K562 (cell line): ENCODE measurements around the gene PRTN3. TPM values are rescaled to one million over a fixed set of nuclear protein-coding genes. Genes with fewer than 3 reads are reported as not detected.

ENCODE experiments used
- ARHGAP35 ChIP-seq: fragments of 450-650 bp; IDR thresholded peaks from 2 replicates; pipeline ENCODE4 v1.6.1; 2018; ENCODE audit not compliant: partially characterized antibody
- CAMTA2 ChIP-seq: fragments of 250-450 bp; sonication (Bioruptor Pico); conservative IDR thresholded peaks from 2 replicates; pipeline ENCODE4 v1.5.1; 2022
- E2F3 ChIP-seq: fragments of 250-450 bp; sonication (Bioruptor Pico); IDR thresholded peaks from 2 replicates; pipeline ENCODE4 v1.4.0; 2020; ENCODE audit warnings: mild to moderate bottlenecking
- EWSR1 ChIP-seq: fragments of 450-650 bp; IDR thresholded peaks from 2 replicates; pipeline ENCODE4 v1.6.1; 2018; ENCODE audit warnings: borderline replicate concordance, mild to moderate bottlenecking, low read depth, moderate library complexity; ENCODE audit not compliant: partially characterized antibody
- NEUROD1 ChIP-seq: fragments of 150-350 bp; IDR thresholded peaks from 2 replicates; pipeline ENCODE4 v1.6.1; 2014; ENCODE audit warnings: borderline replicate concordance, low read length, low read depth; ENCODE audit not compliant: partially characterized antibody
- NFIC ChIP-seq: fragments of 450-650 bp; IDR thresholded peaks from 2 replicates; pipeline ENCODE4 v1.6.1; 2017; ENCODE audit warnings: mild to moderate bottlenecking, inconsistent platforms
- NONO ChIP-seq, 2 experiments: fragments of 200-400 bp in 1 of 2; fragments of 450-650 bp in 1 of 2; formaldehyde crosslinking in 1 of 2; IDR thresholded peaks; 2 replicates each; pipeline ENCODE4 v1.6.1; 2017; ENCODE audit warnings: low read depth in 2 of 2, mild to moderate bottlenecking in 2 of 2, moderate library complexity in 2 of 2, low read length in 1 of 2
- POLR2G ChIP-seq: fragments of 200-400 bp; formaldehyde crosslinking; IDR thresholded peaks from 2 replicates; pipeline ENCODE4 v1.6.1; 2017; ENCODE audit warnings: low read depth, mild to moderate bottlenecking, antibody characterized with exemption, low read length, moderate library complexity
- POLR2H ChIP-seq: IDR thresholded peaks from 2 replicates; pipeline ENCODE4 v1.6.1; 2016; ENCODE audit warnings: missing genetic modification characterization, low read depth, mild to moderate bottlenecking, control low read depth, missing compliant biosample characterization, moderate library complexity
- RBM34 ChIP-seq: fragments of 200-400 bp; formaldehyde crosslinking; IDR thresholded peaks from 2 replicates; pipeline ENCODE4 v1.6.1; 2018; ENCODE audit warnings: low read length, borderline replicate concordance; ENCODE audit not compliant: insufficient read depth
- TARDBP ChIP-seq: fragments of 450-650 bp; IDR thresholded peaks from 2 replicates; pipeline ENCODE4 v1.6.1; 2016
- ZNF12 ChIP-seq: sonication (generic); formaldehyde crosslinking; IDR thresholded peaks from 2 replicates; pipeline ENCODE4 v1.4.0; 2020; ENCODE audit warnings: mild to moderate bottlenecking, missing genetic modification reagents
- microRNA counts: library from miRNA; unstranded; fragments of <30 nt; microRNA quantifications from one replicate; lab custom pipeline; 2016
- microRNA-seq: library from miRNA; unstranded; fragments of <30 nt; microRNA quantifications from one replicate; pipeline ENCODE4, GENCODE V29; 2018; ENCODE audit warnings: borderline microRNAs expressed
- polyA plus RNA-seq, 8 experiments: library from polyadenylated mRNA; depleted of rRNA in 4 of 8; stranded (reverse) in 5 of 8; unstranded in 3 of 8; fragments of >200 nt; fragmentation: Nextera tagmentation in 2 of 8; fragmentation: Illumina TruSeq in 1 of 8; extraction: Ambion mirVana in 2 of 8; extraction: Trizol in 1 of 8; gene quantifications; 2 replicates each; pipeline versions ENCODE4 v1.2.1 to v1.2.3, GENCODE V29; 2011 to 2014; ENCODE audit warnings: inconsistent platforms in 1 of 8, missing spikeins in 1 of 8
- small RNA-seq: library from RNA; depleted of rRNA; stranded (forward); fragments of <200 nt; gene quantifications from one replicate; pipeline ENCODE3, GENCODE V24; 2014
- total RNA-seq, 7 experiments: library from RNA; depleted of rRNA in 6 of 7; stranded (reverse); fragments of >200 nt in 6 of 7; fragmentation: Illumina TruSeq in 2 of 7; extraction: Trizol in 2 of 7; gene quantifications; 2 replicates each; pipeline versions ENCODE4 v1.2.1 to v1.2.3, GENCODE V29; 2011 to 2021; ENCODE audit warnings: low replicate concordance in 1 of 7
- TF ChIP-seq, protein P1 (sequence below): IDR thresholded peaks from 2 replicates; pipeline ENCODE4 v1.6.1; 2011; ENCODE audit not compliant: insufficient read length; ENCODE audit errors: extremely low read depth
- TF ChIP-seq, protein P2 (sequence below): sonication (generic); formaldehyde crosslinking; IDR thresholded peaks from 2 replicates; pipeline ENCODE4 v1.8.1; 2022; ENCODE audit warnings: missing genetic modification reagents

The PRTN3 gene
- total and polyA plus RNA-seq, 9 of the 15 experiments (the other 6 are each of a cell fraction or from before 2014, with no cell fraction given): 0.14 to 0.86 (median 0.43) TPM; not detected in 3

DNA sequence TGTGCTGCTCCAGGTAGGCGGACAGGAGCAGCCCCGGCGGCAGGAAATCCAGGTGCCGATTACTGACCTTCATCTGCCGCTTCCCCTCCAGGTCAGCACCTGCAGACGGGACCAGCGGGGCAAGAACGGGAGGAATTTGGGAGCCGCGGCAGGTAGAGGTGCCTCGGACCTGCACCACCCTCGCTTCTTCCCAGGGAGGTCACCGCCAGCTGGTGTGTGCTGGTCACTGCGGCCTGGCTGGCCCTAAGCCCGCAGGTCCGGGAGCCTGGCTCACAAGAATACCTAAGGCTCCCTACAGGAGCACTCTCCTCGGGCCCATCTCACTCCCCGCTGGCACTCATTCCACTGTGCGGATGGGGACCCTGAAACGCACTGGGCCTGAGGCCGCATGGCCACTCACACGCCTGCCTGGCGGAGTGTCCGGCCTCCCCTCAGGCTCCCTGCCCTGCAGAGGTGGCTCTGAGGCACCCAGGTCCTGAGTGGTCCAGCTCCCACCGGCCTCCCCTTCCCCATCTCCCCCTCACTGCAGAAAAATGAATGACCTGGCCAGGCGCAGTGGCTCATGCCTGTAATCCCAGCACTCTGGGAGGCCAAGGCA is 56.7 kb downstream of the PRTN3 start (continued):
- TF ChIP-seq NONO (IDR thresholded peaks at IDR 0.05; ENCODE audit: low read depth in 2 of 2, low read length in 1 of 2) (no peak), ARHGAP35 (no peak), CAMTA2 (CRISPR knock-in tag) (no peak), POLR2G (peak; percentile 70), ZNF12 (CRISPR knock-in tag) (no peak), EWSR1 (no peak), NEUROD1 (no peak), RBM34 (no peak), NFIC (no peak), POLR2H (tag) (no peak), TARDBP (no peak), E2F3 (CRISPR knock-in tag) (no peak)
- TF ChIP-seq, protein P1, sequence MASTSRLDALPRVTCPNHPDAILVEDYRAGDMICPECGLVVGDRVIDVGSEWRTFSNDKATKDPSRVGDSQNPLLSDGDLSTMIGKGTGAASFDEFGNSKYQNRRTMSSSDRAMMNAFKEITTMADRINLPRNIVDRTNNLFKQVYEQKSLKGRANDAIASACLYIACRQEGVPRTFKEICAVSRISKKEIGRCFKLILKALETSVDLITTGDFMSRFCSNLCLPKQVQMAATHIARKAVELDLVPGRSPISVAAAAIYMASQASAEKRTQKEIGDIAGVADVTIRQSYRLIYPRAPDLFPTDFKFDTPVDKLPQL: no peak
- TF ChIP-seq, protein P2, sequence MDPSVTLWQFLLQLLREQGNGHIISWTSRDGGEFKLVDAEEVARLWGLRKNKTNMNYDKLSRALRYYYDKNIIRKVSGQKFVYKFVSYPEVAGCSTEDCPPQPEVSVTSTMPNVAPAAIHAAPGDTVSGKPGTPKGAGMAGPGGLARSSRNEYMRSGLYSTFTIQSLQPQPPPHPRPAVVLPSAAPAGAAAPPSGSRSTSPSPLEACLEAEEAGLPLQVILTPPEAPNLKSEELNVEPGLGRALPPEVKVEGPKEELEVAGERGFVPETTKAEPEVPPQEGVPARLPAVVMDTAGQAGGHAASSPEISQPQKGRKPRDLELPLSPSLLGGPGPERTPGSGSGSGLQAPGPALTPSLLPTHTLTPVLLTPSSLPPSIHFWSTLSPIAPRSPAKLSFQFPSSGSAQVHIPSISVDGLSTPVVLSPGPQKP (CRISPR knock-in tag): no peak

MicroRNA genes within 50 kb of the gene (microRNA counts, 767-probe panel; counts per million panel counts)
- microRNA hsa-miR-3187-3p (lab: Ali Mortazavi, UCI): 870 counts per million, percentile 17 among the panel's probes with 10 or more counts

Small RNA genes lying within 50 kb of the gene (microRNA-seq; reads per million reads assigned to microRNA genes)
- gene MIR3187 (33.6 reads per million, percentile 71 among the genes with 10 or more reads in this experiment), gene MIR4745 (3.6 reads per million, percentile 40 among the genes with 10 or more reads in this experiment)

Small RNA genes lying within 50 kb of the gene (small RNA-seq; reads per million reads assigned to genes)
- not detected for gene MIR3187
- 2.3 reads per million, percentile 84 among the genes with 10 or more reads in this experiment for gene RNU6-9

Other genes starting within 250 kb of the PRTN3 start
Only the 7 nearest of the 24 such genes appear.
- gene PTBP1, start 43.5 kb upstream of the PRTN3 start, total RNA-seq (2014; rRNA removed): 237 and 443 TPM in 2 replicates
- gene PTBP1, start 43.5 kb upstream of the PRTN3 start, total RNA-seq (2014; rRNA removed; fragmentation: Illumina TruSeq; extraction: Trizol): 234 TPM in 2 replicates
- 183 and 187 TPM in 2 replicates for gene PTBP1, start 43.5 kb upstream of the PRTN3 start, total RNA-seq (2015; rRNA removed; fragmentation: Illumina TruSeq; extraction: Trizol)
- gene PTBP1, start 43.5 kb upstream of the PRTN3 start, total RNA-seq (2021): 751 and 759 TPM in 2 replicates
- 131 and 357 TPM in 2 replicates for gene PTBP1, start 43.5 kb upstream of the PRTN3 start, polyA plus RNA-seq (2011; rRNA removed)
- gene PTBP1, start 43.5 kb upstream of the PRTN3 start, polyA plus RNA-seq (2014; fragmentation: Illumina TruSeq; extraction: Trizol): 413 and 465 TPM in 2 replicates
- gene PTBP1, start 43.5 kb upstream of the PRTN3 start, polyA plus RNA-seq (2014; fragmentation: Nextera tagmentation; extraction: Ambion mirVana): 10 to 100 TPM; 14.0 to 18.1 TPM
- 291 and 296 TPM in 2 replicates for gene PTBP1, start 43.5 kb upstream of the PRTN3 start, polyA plus RNA-seq (2014; rRNA removed)
- gene PLPPR3, start 19.0 kb upstream of the PRTN3 start, total RNA-seq (2014; rRNA removed): 28.6 and 30.5 TPM in 2 replicates
- 1.8 and 2.3 TPM in 2 replicates for gene PLPPR3, start 19.0 kb upstream of the PRTN3 start, total RNA-seq (2014; rRNA removed; fragmentation: Illumina TruSeq; extraction: Trizol)
- gene PLPPR3, start 19.0 kb upstream of the PRTN3 start, total RNA-seq (2015; rRNA removed; fragmentation: Illumina TruSeq; extraction: Trizol): 8.6 and 10.1 TPM in 2 replicates
- 40.4 and 48.2 TPM in 2 replicates for gene PLPPR3, start 19.0 kb upstream of the PRTN3 start, total RNA-seq (2021)
- 12.8 and 19.0 TPM in 2 replicates for gene PLPPR3, start 19.0 kb upstream of the PRTN3 start, polyA plus RNA-seq (2011; rRNA removed)
- gene PLPPR3, start 19.0 kb upstream of the PRTN3 start, polyA plus RNA-seq (2014; fragmentation: Illumina TruSeq; extraction: Trizol): 2.2 and 7.8 TPM in 2 replicates
- under 1 TPM; 0.01 to 0.08 TPM for gene PLPPR3, start 19.0 kb upstream of the PRTN3 start, polyA plus RNA-seq (2014; fragmentation: Nextera tagmentation; extraction: Ambion mirVana)
- 19.4 and 21.8 TPM in 2 replicates for gene PLPPR3, start 19.0 kb upstream of the PRTN3 start, polyA plus RNA-seq (2014; rRNA removed)
- gene AZU1, start 13.2 kb upstream of the PRTN3 start, total RNA-seq (2014; rRNA removed): 0.33 and 0.73 TPM in 2 replicates
- gene AZU1, start 13.2 kb upstream of the PRTN3 start, total RNA-seq (2014; rRNA removed; fragmentation: Illumina TruSeq; extraction: Trizol): not detected in 2 replicates
- 0.19 and 0.29 TPM in 2 replicates for gene AZU1, start 13.2 kb upstream of the PRTN3 start, total RNA-seq (2015; rRNA removed; fragmentation: Illumina TruSeq; extraction: Trizol)
- gene AZU1, start 13.2 kb upstream of the PRTN3 start, total RNA-seq (2021): 1.4 and 1.7 TPM in 2 replicates
- 0.39 and 0.87 TPM in 2 replicates for gene AZU1, start 13.2 kb upstream of the PRTN3 start, polyA plus RNA-seq (2011; rRNA removed)
- gene AZU1, start 13.2 kb upstream of the PRTN3 start, polyA plus RNA-seq (2014; fragmentation: Illumina TruSeq; extraction: Trizol): 0.45 and 0.51 TPM in 2 replicates
- gene AZU1, start 13.2 kb upstream of the PRTN3 start, polyA plus RNA-seq (2014; fragmentation: Nextera tagmentation; extraction: Ambion mirVana): not detected
- gene AZU1, start 13.2 kb upstream of the PRTN3 start, polyA plus RNA-seq (2014; rRNA removed): 1.9 and 3.3 TPM in 2 replicates
- 0.37 TPM in 1 of 2 replicates, not detected in the other for gene ELANE, start 11.3 kb downstream of the PRTN3 start, total RNA-seq (2014; rRNA removed)
- not detected in 2 replicates for gene ELANE, start 11.3 kb downstream of the PRTN3 start, total RNA-seq (2014; rRNA removed; fragmentation: Illumina TruSeq; extraction: Trizol)
- gene ELANE, start 11.3 kb downstream of the PRTN3 start, total RNA-seq (2015; rRNA removed; fragmentation: Illumina TruSeq; extraction: Trizol): not detected in 2 replicates
- gene ELANE, start 11.3 kb downstream of the PRTN3 start, total RNA-seq (2021): not detected in 2 replicates
- gene ELANE, start 11.3 kb downstream of the PRTN3 start, polyA plus RNA-seq (2011; rRNA removed): not detected in 2 replicates
- gene ELANE, start 11.3 kb downstream of the PRTN3 start, polyA plus RNA-seq (2014; fragmentation: Illumina TruSeq; extraction: Trizol): not detected in 2 replicates
- gene ELANE, start 11.3 kb downstream of the PRTN3 start, polyA plus RNA-seq (2014; fragmentation: Nextera tagmentation; extraction: Ambion mirVana): not detected
- gene ELANE, start 11.3 kb downstream of the PRTN3 start, polyA plus RNA-seq (2014; rRNA removed): not detected in 2 replicates
- gene CFD, start 18.7 kb downstream of the PRTN3 start, total RNA-seq (2014; rRNA removed): 59.4 and 80.2 TPM in 2 replicates
- gene CFD, start 18.7 kb downstream of the PRTN3 start, total RNA-seq (2014; rRNA removed; fragmentation: Illumina TruSeq; extraction: Trizol): 3.1 TPM in 2 replicates
- 7.6 and 9.6 TPM in 2 replicates for gene CFD, start 18.7 kb downstream of the PRTN3 start, total RNA-seq (2015; rRNA removed; fragmentation: Illumina TruSeq; extraction: Trizol)
- gene CFD, start 18.7 kb downstream of the PRTN3 start, total RNA-seq (2021): 49.3 and 50.9 TPM in 2 replicates
- gene CFD, start 18.7 kb downstream of the PRTN3 start, polyA plus RNA-seq (2011; rRNA removed): 8.5 and 12.1 TPM in 2 replicates
- 2.6 and 3.6 TPM in 2 replicates for gene CFD, start 18.7 kb downstream of the PRTN3 start, polyA plus RNA-seq (2014; fragmentation: Illumina TruSeq; extraction: Trizol)
- under 1 TPM; 0.52 to 0.63 TPM for gene CFD, start 18.7 kb downstream of the PRTN3 start, polyA plus RNA-seq (2014; fragmentation: Nextera tagmentation; extraction: Ambion mirVana)
- 52.0 and 54.1 TPM in 2 replicates for gene CFD, start 18.7 kb downstream of the PRTN3 start, polyA plus RNA-seq (2014; rRNA removed)
- gene MED16, start 52.2 kb downstream of the PRTN3 start, total RNA-seq (2014; rRNA removed): 15.6 and 22.1 TPM in 2 replicates
- gene MED16, start 52.2 kb downstream of the PRTN3 start, total RNA-seq (2014; rRNA removed; fragmentation: Illumina TruSeq; extraction: Trizol): 1.2 and 1.8 TPM in 2 replicates
- gene MED16, start 52.2 kb downstream of the PRTN3 start, total RNA-seq (2015; rRNA removed; fragmentation: Illumina TruSeq; extraction: Trizol): 8.6 and 9.3 TPM in 2 replicates
- 59.6 and 59.9 TPM in 2 replicates for gene MED16, start 52.2 kb downstream of the PRTN3 start, total RNA-seq (2021)
- gene MED16, start 52.2 kb downstream of the PRTN3 start, polyA plus RNA-seq (2011; rRNA removed): 10.3 and 26.2 TPM in 2 replicates
- gene MED16, start 52.2 kb downstream of the PRTN3 start, polyA plus RNA-seq (2014; fragmentation: Illumina TruSeq; extraction: Trizol): 7.1 and 20.0 TPM in 2 replicates
- gene MED16, start 52.2 kb downstream of the PRTN3 start, polyA plus RNA-seq (2014; fragmentation: Nextera tagmentation; extraction: Ambion mirVana): 1 to 10 TPM in 1 of 2 experiments, under 1 TPM in 1; 0.89 to 1.3 TPM
- gene MED16, start 52.2 kb downstream of the PRTN3 start, polyA plus RNA-seq (2014; rRNA removed): 21.2 and 30.2 TPM in 2 replicates
- not detected in 2 replicates for gene RNU6-9, start 52.5 kb downstream of the PRTN3 start, total RNA-seq (2014; rRNA removed)
- gene RNU6-9, start 52.5 kb downstream of the PRTN3 start, total RNA-seq (2014; rRNA removed; fragmentation: Illumina TruSeq; extraction: Trizol): not detected in 2 replicates
- gene RNU6-9, start 52.5 kb downstream of the PRTN3 start, total RNA-seq (2015; rRNA removed; fragmentation: Illumina TruSeq; extraction: Trizol): not detected in 2 replicates
- gene RNU6-9, start 52.5 kb downstream of the PRTN3 start, total RNA-seq (2021): not detected in 2 replicates
- gene RNU6-9, start 52.5 kb downstream of the PRTN3 start, polyA plus RNA-seq (2011; rRNA removed): not detected in 2 replicates
- gene RNU6-9, start 52.5 kb downstream of the PRTN3 start, polyA plus RNA-seq (2014; fragmentation: Illumina TruSeq; extraction: Trizol): not detected in 2 replicates
- not detected for gene RNU6-9, start 52.5 kb downstream of the PRTN3 start, polyA plus RNA-seq (2014; fragmentation: Nextera tagmentation; extraction: Ambion mirVana)
- not detected in 2 replicates for gene RNU6-9, start 52.5 kb downstream of the PRTN3 start, polyA plus RNA-seq (2014; rRNA removed)